ENCODE results near the gene DLG4. TPM values are rescaled to one million over a fixed set of nuclear protein-coding genes. Genes with fewer than 3 reads are reported as not detected.

DLG4 gene
- total RNA-seq, 1 donor from 2014 or later, result 9.1 TPM

GRCh38 chr17:7233701-7234082 lies 14.1 kb upstream of the DLG4 start:
- DNase-seq (ENCODE audit: low read depth in 2 of 2), result no peak

DNA sequence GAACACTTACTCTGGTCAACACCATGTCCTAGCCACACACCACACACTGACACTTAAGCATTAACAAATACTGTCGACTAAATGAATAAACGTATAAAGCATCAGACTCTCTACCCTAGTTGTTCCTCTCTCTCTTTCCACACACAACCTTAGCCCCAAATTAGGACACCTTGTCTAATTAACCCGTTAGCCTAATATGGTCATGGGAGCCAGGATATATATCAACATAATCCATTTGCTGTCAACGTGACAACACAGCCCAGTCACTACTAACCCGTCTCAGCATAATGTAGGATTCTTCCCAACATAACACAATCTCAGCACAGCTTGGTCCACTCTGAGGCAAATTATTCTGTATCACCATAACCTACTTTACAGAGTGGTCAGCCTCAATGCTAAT lies 12.5 kb upstream of the DLG4 start:
- no peak for DNase-seq (ENCODE audit: low read depth in 2 of 2)

GRCh38 chr17:7229504-7229903 lies 9.9 kb upstream of the DLG4 start:
- DNase-seq (ENCODE audit: low read depth in 2 of 2), result no peak

- DNase-seq (ENCODE audit: low read depth in 2 of 2), result no peak
Observed at GRCh38 chr17:7228920-7229319, 9.3 kb upstream of the DLG4 start.

DNA sequence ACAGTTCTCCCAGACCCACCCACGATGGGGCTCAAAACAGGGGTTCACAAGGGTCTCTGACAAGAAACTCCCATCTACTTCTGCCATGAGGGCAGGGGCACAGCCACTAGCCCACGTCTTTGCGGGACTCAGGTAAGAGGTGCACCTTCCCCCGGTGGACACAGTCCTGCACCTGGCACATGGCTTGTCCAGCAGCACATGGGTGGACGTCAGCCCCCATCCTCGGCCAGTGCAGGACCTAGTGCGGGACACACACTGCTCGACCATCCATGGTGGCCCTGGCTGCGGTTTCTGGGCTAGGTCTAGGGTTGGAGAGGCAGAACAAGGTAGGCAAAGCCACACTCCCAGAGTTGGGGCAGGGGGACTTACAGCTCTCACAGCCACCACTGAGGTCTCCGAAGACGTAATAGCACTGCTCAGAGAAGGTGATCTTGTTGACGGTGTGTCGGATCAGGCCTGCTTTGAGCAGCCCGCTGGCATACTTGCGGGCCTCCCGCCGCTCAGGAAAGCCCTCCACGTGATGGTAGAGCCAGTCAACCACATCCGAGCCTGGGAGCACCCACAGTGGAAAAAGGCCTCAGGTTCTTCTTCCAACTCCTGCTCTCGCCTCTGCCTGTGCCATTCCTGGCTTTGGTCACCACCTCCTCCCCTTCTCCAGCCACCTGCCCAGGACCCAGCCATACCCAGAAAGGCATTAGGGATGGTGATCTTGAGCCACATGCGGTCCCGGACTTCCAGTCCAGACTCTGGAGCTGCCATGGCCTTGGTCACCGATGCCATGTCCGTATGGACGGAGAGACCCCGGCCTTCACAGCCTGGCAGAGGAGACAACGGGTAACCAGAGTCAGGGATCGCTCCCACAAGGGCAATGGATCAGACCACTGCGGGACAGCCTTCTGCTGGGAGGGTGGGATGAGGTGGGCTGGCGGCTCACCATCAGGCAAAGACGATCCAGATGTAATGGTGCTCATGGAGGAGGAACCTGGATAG lies 7.4 kb upstream of the DLG4 start:
- DNase-seq (ENCODE audit: low read depth in 2 of 2), result no peak

DNA sequence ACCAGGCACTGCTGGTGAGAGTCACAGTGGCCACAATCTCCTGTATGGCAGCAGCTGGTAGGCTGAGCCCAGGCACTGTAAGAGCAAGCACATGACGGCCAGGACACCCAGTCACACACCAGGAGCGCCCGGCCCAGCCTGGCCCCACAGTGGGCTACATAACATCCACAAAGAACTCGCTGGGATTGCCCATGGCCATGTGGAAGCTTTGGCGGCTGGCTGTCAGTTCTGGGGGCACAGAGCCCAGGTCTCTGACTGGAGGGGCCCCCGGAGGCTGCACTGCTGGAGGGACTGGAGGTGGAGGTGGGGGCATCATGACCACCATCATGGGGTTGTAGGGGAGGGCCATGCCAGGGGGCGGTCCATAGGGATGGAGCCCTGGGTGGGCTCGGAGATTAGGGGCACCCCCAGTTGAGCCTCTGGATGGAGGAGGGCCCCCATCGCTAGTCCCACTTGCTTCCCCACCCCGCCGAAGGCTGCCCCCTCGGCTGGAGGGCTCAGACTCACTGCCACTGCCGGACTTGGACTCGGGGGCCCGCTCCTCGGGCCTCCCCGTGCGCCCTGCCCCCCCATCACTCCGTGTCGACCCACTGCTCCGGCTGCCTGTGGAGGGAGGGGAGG lies 6.2 kb upstream of the DLG4 start:
- no peak for DNase-seq (ENCODE audit: low read depth in 2 of 2)

DNA sequence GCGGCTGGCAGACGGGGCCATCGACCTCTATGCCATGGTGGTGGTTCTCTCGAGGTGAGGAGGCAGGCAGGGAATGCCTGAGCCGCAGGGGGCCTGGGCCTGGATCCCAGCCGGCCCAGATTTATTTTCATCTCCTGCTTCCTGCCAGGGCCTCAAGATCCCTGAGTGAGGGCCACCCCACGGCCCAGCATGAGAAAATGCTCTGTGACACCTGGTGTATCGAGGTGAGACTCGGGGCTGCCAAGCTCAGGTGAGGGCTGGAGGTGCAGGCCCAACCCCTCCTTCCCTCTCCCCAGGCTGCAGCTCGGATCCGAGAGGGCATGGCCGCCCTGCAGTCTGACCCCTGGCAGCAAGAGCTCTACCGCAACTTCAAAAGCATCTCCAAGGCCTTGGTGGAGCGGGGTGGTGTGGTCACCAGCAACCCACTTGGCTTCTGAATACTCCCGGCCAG lies 5.0 kb upstream of the DLG4 start:
- DNase-seq (ENCODE audit: low read depth in 2 of 2), result no peak

DNA sequence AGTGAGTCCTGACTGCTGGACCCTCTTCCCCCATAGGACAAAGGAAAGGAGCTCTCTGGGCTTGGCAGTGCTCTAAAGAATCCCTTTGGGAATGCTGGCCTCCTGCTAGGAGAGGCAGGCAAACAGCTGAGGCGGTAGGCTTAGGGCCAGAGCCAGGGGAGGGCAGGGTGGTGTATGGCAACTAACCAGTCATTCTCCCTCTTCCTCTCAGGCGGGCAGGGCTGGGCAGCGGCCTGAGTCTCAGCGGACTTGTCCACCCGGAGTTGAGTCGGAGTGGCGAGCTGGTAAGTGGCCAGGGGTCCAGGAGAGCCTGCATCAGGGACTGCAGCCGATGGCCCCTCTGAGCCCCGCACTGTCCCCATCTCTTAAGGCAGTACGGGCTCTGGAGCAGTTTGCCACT lies 4.5 kb upstream of the DLG4 start:
- DNase-seq (ENCODE audit: low read depth in 2 of 2), result no peak

DNA sequence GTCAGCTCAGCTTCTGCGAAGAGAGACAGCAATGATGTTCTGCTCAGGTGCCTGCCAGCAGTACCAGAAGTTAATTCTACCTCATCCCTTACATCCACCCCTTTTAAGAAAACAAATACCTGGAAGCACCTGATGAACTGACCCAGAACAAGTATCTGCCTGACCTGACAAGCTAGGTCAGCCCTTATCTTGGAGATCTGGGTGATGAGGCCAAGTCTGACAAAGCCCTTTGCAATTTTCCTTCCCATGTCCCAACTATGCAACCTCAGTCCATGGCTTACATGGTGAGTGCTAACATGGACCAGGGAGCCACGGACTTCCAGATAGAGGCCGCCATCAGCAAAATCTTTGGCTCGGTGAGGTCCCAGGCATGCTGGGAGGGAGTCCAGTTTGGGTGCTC lies 3.7 kb upstream of the DLG4 start:
- no peak for DNase-seq (ENCODE audit: low read depth in 2 of 2)

- DNase-seq (ENCODE audit: low read depth in 2 of 2), result no peak
Observed at GRCh38 chr17:7222972-7223292, 3.3 kb upstream of the DLG4 start.

DNA sequence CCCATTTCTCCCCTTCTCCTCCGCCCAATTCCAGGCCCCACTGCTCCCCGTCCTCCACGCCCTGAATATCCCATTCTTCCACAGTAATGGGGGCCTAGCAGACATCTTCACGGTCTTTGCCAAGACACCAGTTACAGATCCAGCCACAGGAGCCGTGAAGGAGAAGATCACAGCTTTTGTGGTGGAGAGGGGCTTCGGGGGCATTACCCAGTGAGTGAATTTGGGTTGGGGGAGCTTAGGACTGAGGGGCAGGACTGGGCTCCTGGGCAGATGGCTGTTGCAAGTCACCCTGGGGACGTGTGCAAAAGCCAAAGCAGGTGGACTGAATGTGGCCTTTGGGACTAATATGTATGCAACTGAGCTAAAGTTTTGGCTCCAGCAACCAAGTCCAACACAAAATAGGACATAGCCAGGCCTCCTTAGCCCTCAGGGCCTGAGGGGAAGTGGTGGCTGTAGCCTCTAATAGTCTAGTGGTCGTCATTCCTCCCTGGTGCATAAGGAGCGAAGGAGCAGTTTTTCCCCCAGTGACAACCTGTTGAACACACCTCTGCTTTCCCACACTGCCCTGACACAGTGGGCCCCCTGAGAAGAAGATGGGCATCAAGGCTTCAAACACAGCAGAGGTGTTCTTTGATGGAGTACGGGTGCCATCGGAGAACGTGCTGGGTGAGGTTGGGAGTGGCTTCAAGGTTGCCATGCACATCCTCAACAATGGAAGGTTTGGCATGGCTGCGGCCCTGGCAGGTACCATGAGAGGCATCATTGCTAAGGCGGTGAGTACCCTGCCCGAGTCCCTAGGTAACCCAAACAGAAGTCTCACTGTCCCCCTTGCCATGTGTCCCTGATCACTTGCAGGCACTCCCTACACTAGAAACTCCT lies 2.7 kb upstream of the DLG4 start:
- no peak for DNase-seq (ENCODE audit: low read depth in 2 of 2)

- DNase-seq (ENCODE audit: low read depth in 2 of 2), result no peak
Observed at GRCh38 chr17:7221278-7222092, 1.8 kb upstream of the DLG4 start.

DNA sequence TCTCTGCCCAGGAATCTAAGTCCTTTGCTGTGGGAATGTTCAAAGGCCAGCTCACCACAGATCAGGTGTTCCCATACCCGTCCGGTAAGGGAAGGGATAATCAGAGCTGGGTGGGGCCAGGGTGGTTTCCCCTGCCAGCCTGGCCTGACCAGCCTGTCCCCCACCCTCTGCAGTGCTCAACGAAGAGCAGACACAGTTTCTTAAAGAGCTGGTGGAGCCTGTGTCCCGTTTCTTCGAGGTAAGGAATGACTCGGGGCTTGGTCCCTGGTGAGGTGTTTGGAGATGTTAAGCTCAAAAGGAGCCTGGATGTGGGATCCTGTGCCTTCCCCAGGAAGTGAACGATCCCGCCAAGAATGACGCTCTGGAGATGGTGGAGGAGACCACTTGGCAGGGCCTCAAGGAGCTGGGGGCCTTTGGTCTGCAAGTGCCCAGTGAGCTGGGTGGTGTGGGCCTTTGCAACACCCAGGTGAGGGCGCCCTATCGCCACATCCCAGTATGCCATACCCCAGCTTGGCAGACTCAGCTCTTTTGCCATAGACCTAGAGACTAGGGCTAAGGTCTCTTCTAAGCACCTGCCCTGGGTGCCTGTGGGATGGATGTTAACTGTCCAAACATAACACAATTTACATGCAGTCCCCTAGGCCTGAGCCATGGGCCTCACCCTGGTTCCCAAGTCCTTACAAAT lies 1.1 kb upstream of the DLG4 start:
- DNase-seq (ENCODE audit: low read depth in 2 of 2), result peak; percentile 84 to 86

- no peak for DNase-seq (ENCODE audit: low read depth in 2 of 2)
Observed at GRCh38 chr17:7219229-7219811, 316 bp downstream of the DLG4 start.

- no peak for DNase-seq (ENCODE audit: low read depth in 2 of 2)
Observed at GRCh38 chr17:7218758-7219157, 878 bp downstream of the DLG4 start.

DNA sequence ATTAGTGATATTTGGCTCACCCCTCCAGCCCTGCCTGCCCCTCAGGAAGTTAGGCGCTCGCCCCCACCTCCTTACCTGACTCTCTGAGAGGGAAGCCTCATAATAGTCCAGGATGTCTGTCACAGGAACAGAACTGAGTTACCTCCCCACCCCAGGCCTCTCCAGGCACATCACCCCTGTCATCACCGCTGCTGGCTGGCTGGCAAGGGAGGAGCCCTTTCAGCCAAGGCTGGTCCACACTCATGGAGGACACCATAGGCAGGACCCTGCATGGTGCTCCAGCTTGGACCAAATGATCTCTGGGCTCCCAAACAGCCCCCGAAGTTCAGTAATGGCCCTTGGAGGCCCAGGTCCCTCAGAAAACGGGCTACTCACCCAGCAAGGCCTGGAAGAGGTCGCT lies 1.5 kb downstream of the DLG4 start:
- no peak for DNase-seq (ENCODE audit: low read depth in 2 of 2)

DNA sequence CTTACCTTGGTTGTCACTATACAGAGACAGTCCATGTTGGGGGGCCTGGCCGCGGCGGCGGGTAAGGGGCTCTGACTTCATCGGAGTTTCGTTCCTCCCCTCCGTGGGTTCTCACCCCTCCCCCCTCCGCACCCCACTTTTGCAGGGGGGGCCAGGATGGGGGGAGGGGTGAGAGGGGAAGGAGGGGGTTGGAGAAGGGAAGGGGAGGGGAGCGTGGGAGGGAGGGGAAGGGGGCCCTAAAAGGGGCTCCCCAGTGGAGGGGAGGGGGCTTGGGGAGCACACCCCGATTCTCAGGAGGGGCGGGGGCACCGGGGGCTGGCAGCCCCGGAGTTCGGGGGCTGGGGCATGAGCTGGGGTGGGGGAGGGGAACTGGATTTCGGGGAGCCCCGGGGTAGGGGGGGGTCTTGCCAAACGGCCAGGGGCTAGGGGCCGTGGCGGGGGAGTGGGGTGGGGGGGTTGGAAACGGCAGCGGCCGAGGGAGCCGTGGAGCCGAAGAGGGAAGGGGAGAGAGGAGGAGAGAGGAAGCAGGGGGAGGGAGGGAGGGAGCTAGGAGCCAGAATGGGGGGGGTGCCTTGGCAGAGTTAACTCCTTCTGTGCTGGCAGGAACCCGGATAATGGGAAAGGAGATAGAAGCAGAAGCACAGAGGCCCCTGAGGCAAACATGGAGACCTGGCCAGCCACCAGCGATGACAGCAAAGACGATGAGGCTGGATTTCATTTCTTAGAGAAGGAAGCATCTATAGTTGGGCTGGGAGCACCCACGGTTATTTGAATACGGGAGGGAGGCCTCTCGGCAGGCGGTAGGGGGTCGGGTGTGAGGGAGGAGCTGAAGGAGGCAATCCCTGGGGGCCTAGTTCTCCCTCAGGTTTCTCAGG lies 2.3 kb downstream of the DLG4 start:
- peak; percentile 71 to 72 for DNase-seq (ENCODE audit: low read depth in 2 of 2)

GRCh38 chr17:7216242-7217112 lies 3.2 kb downstream of the DLG4 start:
- no peak for DNase-seq (ENCODE audit: low read depth in 2 of 2)

All from lung microvascular endothelial cell (primary cell).